Mucosa of descending colon (tissue), 3 donors: ENCODE measurements around the gene PHEX. TPM values are rescaled to one million over a fixed set of nuclear protein-coding genes. Genes with fewer than 3 reads are reported as not detected.
A peak's percentile ranks its signal among the peaks of the same experiment; 100 is the strongest.

Experiments used
- ATAC-seq: fragments of 200-7000 bp; cut with Tn5 transposase; one replicate; pipeline ENCODE4 v1.9.1; 2020; ENCODE audit warnings: mild to moderate bottlenecking, moderate library complexity
- DNase-seq, 3 donors: peaks; one replicate each; pipeline ENCODE4 v3.0.0-alpha.2; 2020
- H3K36me3 ChIP-seq: fragments of 200-600 bp; one replicate; pipeline ENCODE4 v1.8.0; 2021; ENCODE audit warnings: low read depth, mild to moderate bottlenecking
- H3K4me1 ChIP-seq: fragments of 200-600 bp; one replicate; pipeline ENCODE4 v1.8.0; 2021; ENCODE audit warnings: low read depth, mild to moderate bottlenecking
- H3K4me3 ChIP-seq: fragments of 200-600 bp; one replicate; pipeline ENCODE4 v1.8.0; 2021; ENCODE audit warnings: mild to moderate bottlenecking
- H3K9me3 ChIP-seq: fragments of 200-600 bp; one replicate; pipeline ENCODE4 v1.8.0; 2021; ENCODE audit warnings: mild to moderate bottlenecking
- CTCF ChIP-seq: fragments of 200-600 bp; IDR thresholded peaks from one replicate; pipeline ENCODE4 v1.8.0; 2022; ENCODE audit warnings: antibody characterized with exemption, mild to moderate bottlenecking
- intact Hi-C, 2 donors: fragments of 100-400 bp; cut with DNase I in 1 of 2; cut with micrococcal nuclease in 1 of 2; formaldehyde crosslinking; loops; one replicate each; pipeline versions ENCODE4 v1.11.0 to v1.11.1; 2022; cut with DNase I, micrococcal nuclease
- total RNA-seq, 3 donors: library from RNA; stranded (reverse); fragmentation: NEBNext Ultra II Directional in 2 of 3; extraction: Animal tissue kit (Norgen Biotek cat#: 25700) in 2 of 3; gene quantifications; one replicate each; pipeline versions ENCODE4 v1.2.1 to v1.2.4, GENCODE V29; 2021 to 2023
- donor health status: DM: no; HTN: no; CAD: no; lungs with moderate emphysema.
- donor health status: DM: no; HTN: no; CAD: no.
- donor health status: DM: no; HTN: yes; CAD: no.

Gene PHEX
- total RNA-seq, 3 donors from 2014 or later = 0.19 TPM; not detected in 1

GRCh38 chrX:22186165-22186564 lies 154.0 kb downstream of the PHEX start:
- DNase-seq = no peak
- Histone ChIP-seq H3K9me3 (no peaks in the 10 kb centered on the region), H3K4me1 (no peaks in the 10 kb centered on the region), H3K36me3 (no peaks in the 10 kb centered on the region), H3K4me3 (no peak overlapping the region)
- no peak for ATAC-seq
- TF ChIP-seq CTCF = no peak
- intact Hi-C loops = no loop called here

GRCh38 chrX:22192419-22193060 lies 160.4 kb downstream of the PHEX start:
- Histone ChIP-seq H3K4me1 (no peaks in the 10 kb centered on the region), H3K9me3 (no peaks in the 10 kb centered on the region), H3K36me3 (no peaks in the 10 kb centered on the region), H3K4me3 (no peak overlapping the region)
- intact Hi-C loops = no loop called here
- peak; percentile 94 for ATAC-seq
- DNase-seq = peak; percentile 57 to 67 (median 62)
- peak; percentile 21 for TF ChIP-seq CTCF

DNA sequence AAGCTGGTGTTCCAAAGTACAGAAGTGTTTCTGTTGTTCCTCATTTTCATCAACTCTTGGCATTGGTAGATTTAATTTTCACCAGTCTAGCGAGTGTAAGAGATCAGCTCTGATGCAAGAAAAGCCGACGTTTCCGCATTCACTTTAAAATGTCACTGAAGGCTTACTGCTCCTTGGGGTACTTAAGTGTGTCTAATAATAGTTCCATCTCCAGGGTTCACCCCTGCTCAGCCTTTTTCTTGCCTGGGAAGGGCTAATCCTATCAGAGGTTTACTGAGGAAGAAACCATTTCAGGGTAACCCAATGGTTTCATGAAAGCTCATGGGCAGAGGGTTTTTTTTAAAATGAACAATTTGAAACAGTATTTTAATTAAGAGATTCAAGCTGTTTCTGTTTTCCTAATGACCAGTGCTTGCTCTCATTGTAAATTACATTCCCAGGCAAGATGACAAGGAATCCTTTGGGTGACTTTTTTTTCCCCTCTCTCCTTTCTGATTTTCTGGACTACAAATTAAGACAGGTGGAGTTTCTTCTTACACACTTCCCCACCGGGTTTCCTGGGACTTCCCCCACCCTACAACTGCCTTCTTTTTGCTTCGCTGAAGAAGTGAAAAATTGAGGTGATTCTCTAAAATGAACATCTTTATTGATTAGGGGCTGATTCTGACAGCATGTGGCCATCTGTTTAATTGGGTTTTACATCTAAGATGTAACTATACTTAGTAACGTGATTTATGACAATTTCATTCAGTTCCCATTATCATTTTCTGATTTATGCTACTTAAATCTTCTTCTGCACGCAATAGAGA lies 161.9 kb downstream of the PHEX start:
- H3K36me3 ChIP-seq = no peaks in the 10 kb centered on the region
- H3K9me3 ChIP-seq = no peaks in the 10 kb centered on the region
- H3K4me1 ChIP-seq = no peaks in the 10 kb centered on the region
- no peak for TF ChIP-seq CTCF
- H3K4me3 ChIP-seq = no peak overlapping the region
- DNase-seq = no peak
- intact Hi-C loops = no loop called here
- ATAC-seq = no peak

GRCh38 chrX:22194660-22194945 lies 162.5 kb downstream of the PHEX start:
- no peak for ATAC-seq
- intact Hi-C loops = no loop called here
- no peak for TF ChIP-seq CTCF
- no peaks in the 10 kb centered on the region for H3K36me3 ChIP-seq
- H3K4me3 ChIP-seq = no peak overlapping the region
- no peak for DNase-seq
- H3K9me3 ChIP-seq = no peaks in the 10 kb centered on the region
- no peaks in the 10 kb centered on the region for H3K4me1 ChIP-seq

DNA sequence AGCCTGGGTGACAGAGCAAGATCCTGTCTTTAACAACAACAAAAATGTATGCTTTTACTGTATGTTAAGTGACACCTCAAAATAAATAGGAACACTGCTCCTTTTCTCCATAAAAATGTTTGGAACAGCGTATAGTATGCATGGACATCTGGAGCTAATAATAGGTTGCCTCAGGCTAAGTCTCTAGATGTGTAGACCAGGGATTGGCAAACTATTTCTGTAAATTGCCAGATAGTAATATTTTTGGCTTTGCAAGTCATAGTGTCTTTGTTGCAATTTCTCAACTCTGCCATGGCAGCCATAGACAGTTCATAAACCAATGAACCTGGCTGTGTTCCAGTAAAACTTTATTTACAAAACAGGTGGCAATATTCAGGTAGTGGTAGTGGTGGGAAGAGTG lies 164.0 kb downstream of the PHEX start:
- intact Hi-C loops = no loop called here
- no peak for ATAC-seq
- Histone ChIP-seq H3K4me1 (no peaks in the 10 kb centered on the region), H3K4me3 (no peak overlapping the region), H3K9me3 (no peaks in the 10 kb centered on the region), H3K36me3 (no peaks in the 10 kb centered on the region)
- DNase-seq = no peak
- no peak for TF ChIP-seq CTCF
